Transverse colon (tissue), 4 donors: Measurements from ENCODE around the gene ZMIZ2. TPM values are rescaled to one million over a fixed set of nuclear protein-coding genes. Genes with fewer than 3 reads are reported as not detected.

Experiments used
- DNase-seq: peaks from one replicate; pipeline ENCODE4 v3.0.0-alpha.2; 2019
- H3K27ac ChIP-seq, 4 donors: fragments of 200-600 bp; sonication (generic); 2 replicates each; pipeline ENCODE4 v1.5.1; 2016 to 2018; ENCODE audit warnings: inconsistent platforms in 4 of 4
- H3K27me3 ChIP-seq: fragments of 200-600 bp; sonication (generic); 2 replicates; pipeline ENCODE4 v1.5.1; 2017; ENCODE audit warnings: inconsistent platforms
- H3K36me3 ChIP-seq, 4 donors: fragments of 200-600 bp; sonication (generic); 2 replicates each; pipeline ENCODE4 v1.5.1; 2017 to 2019; ENCODE audit warnings: inconsistent platforms in 4 of 4
- H3K4me1 ChIP-seq, 4 donors: fragments of 200-600 bp; sonication (generic); 2 replicates each; pipeline ENCODE4 v1.5.1; 2017 to 2020; ENCODE audit warnings: inconsistent platforms in 4 of 4
- H3K4me3 ChIP-seq, 4 donors: fragments of 200-600 bp; sonication (generic); 1 replicate in 1 of 4; 2 replicates in 3 of 4; pipeline versions ENCODE4 v1.5.1 to v1.6.1; 2017 to 2019; ENCODE audit warnings: inconsistent platforms in 4 of 4
- H3K9me3 ChIP-seq, 2 donors: fragments of 200-600 bp; sonication (generic); 2 replicates each; pipeline ENCODE4 v1.5.1; 2017 to 2019; ENCODE audit warnings: inconsistent platforms in 2 of 2
- CTCF ChIP-seq, 5 experiments: fragments of 200-600 bp in 3 of 5; fragments of 450-650 bp in 2 of 5; sonication (generic) in 3 of 5; IDR thresholded peaks; 1 replicate in 2 of 5; 2 replicates in 3 of 5; pipeline ENCODE4 v1.5.1; 2016 to 2017; ENCODE audit warnings: antibody characterized with exemption in 5 of 5, inconsistent platforms in 3 of 5, mild to moderate bottlenecking in 2 of 5, moderate library complexity in 1 of 5
- EP300 ChIP-seq: sonication (generic); formaldehyde crosslinking; IDR thresholded peaks from one replicate; pipeline ENCODE4 v1.6.1; 2017; ENCODE audit warnings: antibody characterized with exemption, low read depth
- POLR2A ChIP-seq: fragments of 450-650 bp; IDR thresholded peaks from one replicate; pipeline ENCODE4 v1.6.1; 2016; ENCODE audit warnings: antibody characterized with exemption, mild to moderate bottlenecking, moderate library complexity
- POLR2AphosphoS5 ChIP-seq, 3 donors: sonication (generic); formaldehyde crosslinking; IDR thresholded peaks; one replicate each; pipeline ENCODE4 v1.6.1; 2016; ENCODE audit warnings: antibody characterized with exemption in 3 of 3
- WGBS, 2 donors: methylation state at CpG; one replicate each; pipeline ENCODE4 v1.1.5; 2018; ENCODE audit warnings: low coverage in 1 of 2; 5-methylcytosine and 5-hydroxymethylcytosine counted together
- in situ Hi-C, 4 donors: fragments of 200-750 bp; cut with MboI; loops; one replicate each; pipeline versions ENCODE4 v1.15.0 to v1.15.1; 2017; ENCODE audit warnings: low sequenced_read_pairs in 3 of 4, low pct_ligation_motif_present in 1 of 4, low pct_unique_long_range_greater_than_20kb in 1 of 4
- intact Hi-C: fragments of 100-400 bp; cut with DNase I; formaldehyde crosslinking; loops from one replicate; pipeline ENCODE4 v1.15.1; 2023; ENCODE audit warnings: low total_unique reads
- total RNA-seq, 4 donors: library from RNA; depleted of rRNA; stranded (reverse); fragments of >200 nt; gene quantifications; one replicate each; pipeline ENCODE4 v1.1.0, GENCODE V29; 2016

Gene ZMIZ2
- total RNA-seq, 4 donors from 2014 or later: 40.6 to 92.7 (median 69.3) TPM

GRCh38 chr7:44766416-44766801 lies 17.8 kb downstream of the ZMIZ2 start:
- TF ChIP-seq POLR2AphosphoS5 (IDR thresholded peaks at IDR 0.05) (no peak), CTCF (IDR thresholded peaks at IDR 0.05) (no peak), EP300 (no peak), POLR2A (no peak)
- DNase-seq: no peak
- in situ Hi-C loops: loop anchor here in 2 of 4 donors (25.0 kb wide), 1 partner anchor 179 kb away; the partner anchor contains the start of gene TMED4 (in 2 of the 2)
- H3K36me3 ChIP-seq: peaks cover 0 to 41% (median 10%) of the 10 kb centered on the region in 4 donors
- peaks cover 26 to 45% (median 39%) of the 10 kb centered on the region in 4 donors for H3K4me1 ChIP-seq
- intact Hi-C loops: no loop called here
- no peaks in the 10 kb centered on the region for H3K27me3 ChIP-seq
- no peak overlapping the region for H3K27ac ChIP-seq
- no peaks in the 10 kb centered on the region for H3K9me3 ChIP-seq
- H3K4me3 ChIP-seq: no peak overlapping the region
- 94% methylated on average over 11 of the region's 11 CpGs; no CpG with 5 or more reads in 1 of the 2 donors for WGBS, 2 donors

- peaks cover 26 to 38% (median 35%) of the 10 kb centered on the region in 4 donors for H3K4me1 ChIP-seq
- WGBS, 2 donors: 20 to 72% methylated on average over 1 to 19 of the region's 19 CpGs
- no peak for DNase-seq
- no peak overlapping the region for H3K4me3 ChIP-seq
- TF ChIP-seq CTCF (IDR thresholded peaks at IDR 0.05): no peak
- no peak for TF ChIP-seq EP300
- TF ChIP-seq POLR2AphosphoS5 (IDR thresholded peaks at IDR 0.05): no peak
- TF ChIP-seq POLR2A: no peak
- in situ Hi-C loops: loop anchor here in 2 of 4 donors (25.0 kb wide), 1 partner anchor 180 kb away; the partner anchor contains the start of gene TMED4 (in 2 of the 2)
- no peaks in the 10 kb centered on the region for H3K9me3 ChIP-seq
- H3K36me3 ChIP-seq: peaks cover 0 to 41% (median 10%) of the 10 kb centered on the region in 4 donors
- peak overlapping the region; percentile 68 to 85 (median 78) for H3K27ac ChIP-seq
- no peaks in the 10 kb centered on the region for H3K27me3 ChIP-seq
- intact Hi-C loops: no loop called here
Measured at GRCh38 chr7:44767134-44767911, 18.7 kb downstream of the ZMIZ2 start.

GRCh38 chr7:44767912-44768627 lies 19.4 kb downstream of the ZMIZ2 start:
- TF ChIP-seq POLR2A (no peak), POLR2AphosphoS5 (IDR thresholded peaks at IDR 0.05) (peak in 2 of 3 donors; percentile 35 to 40)
- Histone ChIP-seq H3K27ac (peak overlapping the region; percentile 68 to 85 (median 78)), H3K4me3 (no peak overlapping the region), H3K36me3 (peaks cover 0 to 37% (median 10%) of the 10 kb centered on the region in 4 donors), H3K9me3 (no peaks in the 10 kb centered on the region), H3K27me3 (no peaks in the 10 kb centered on the region), H3K4me1 (peaks cover 26 to 36% (median 34%) of the 10 kb centered on the region in 4 donors)
- peak; percentile 85 for DNase-seq
- intact Hi-C loops (no loop called here), in situ Hi-C loops (loop anchor here in 2 of 4 donors (25.0 kb wide), 1 partner anchor 181 kb away; the partner anchor contains the start of gene TMED4 (in 2 of the 2))
- WGBS, 2 donors: 26% methylated on average over 12 of the region's 12 CpGs; no CpG with 5 or more reads in 1 of the 2 donors

- DNase-seq: no peak
- Histone ChIP-seq H3K4me1 (peaks cover 26 to 36% (median 34%) of the 10 kb centered on the region in 4 donors), H3K27ac (peak overlapping the region; percentile 68 to 85 (median 78)), H3K36me3 (peaks cover 0 to 30% (median 8%) of the 10 kb centered on the region in 4 donors), H3K27me3 (no peaks in the 10 kb centered on the region), H3K4me3 (no peak overlapping the region), H3K9me3 (no peaks in the 10 kb centered on the region)
- in situ Hi-C loops: loop anchor here in 2 of 4 donors (25.0 kb wide), 1 partner anchor 181 kb away; the partner anchor contains the start of gene TMED4 (in 2 of the 2)
- TF ChIP-seq POLR2A (no peak), CTCF (IDR thresholded peaks at IDR 0.05) (no peak), EP300 (no peak), POLR2AphosphoS5 (IDR thresholded peaks at IDR 0.05) (no peak)
- 25% methylated on average over 11 of the region's 11 CpGs; no CpG with 5 or more reads in 1 of the 2 donors for WGBS, 2 donors
- intact Hi-C loops: no loop called here
Measured at GRCh38 chr7:44768628-44769371, 20.2 kb downstream of the ZMIZ2 start.
